ENCODE measurements around the gene TMCC3. TPM values are rescaled to one million over a fixed set of nuclear protein-coding genes. Genes with fewer than 3 reads are reported as not detected.

The TMCC3 gene, protein sequence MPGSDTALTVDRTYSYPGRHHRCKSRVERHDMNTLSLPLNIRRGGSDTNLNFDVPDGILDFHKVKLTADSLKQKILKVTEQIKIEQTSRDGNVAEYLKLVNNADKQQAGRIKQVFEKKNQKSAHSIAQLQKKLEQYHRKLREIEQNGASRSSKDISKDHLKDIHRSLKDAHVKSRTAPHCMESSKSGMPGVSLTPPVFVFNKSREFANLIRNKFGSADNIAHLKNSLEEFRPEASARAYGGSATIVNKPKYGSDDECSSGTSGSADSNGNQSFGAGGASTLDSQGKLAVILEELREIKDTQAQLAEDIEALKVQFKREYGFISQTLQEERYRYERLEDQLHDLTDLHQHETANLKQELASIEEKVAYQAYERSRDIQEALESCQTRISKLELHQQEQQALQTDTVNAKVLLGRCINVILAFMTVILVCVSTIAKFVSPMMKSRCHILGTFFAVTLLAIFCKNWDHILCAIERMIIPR
- polyA plus RNA-seq (1.9 and 2.1 TPM in 2 replicates), polyA minus RNA-seq (7.3 and 9.4 TPM in 2 replicates)

- Histone ChIP-seq H4K20me1 (ENCODE audit: insufficient read depth) (no peaks in the 10 kb centered on the region), H3K27ac (ENCODE audit: low read length) (no peak within 1 kb of the TSS), H3K9ac (ENCODE audit: low read length) (peak within 1 kb of the TSS; percentile 47), H3K4me2 (ENCODE audit: low read length) (no peak within 1 kb of the TSS), H3K36me3 (ENCODE audit: insufficient read depth, low read length) (no peaks in the 10 kb centered on the region), H3K79me2 (replicated peaks; ENCODE audit: insufficient read depth, low read length) (no peaks in the 10 kb centered on the region), H2AFZ (ENCODE audit: low read depth, low read length) (no peak within 1 kb of the TSS), H3K4me3 (ENCODE audit: low read length) (peak within 1 kb of the TSS; percentile 71), H3K9me3 (ENCODE audit: low read length) (no peaks in the 10 kb centered on the region), H3K27me3 (ENCODE audit: insufficient read depth, low read depth, low read length) (peaks cover 19% of the 10 kb centered on the region), H3K9me2 (ENCODE audit: insufficient read depth, low read length) (no peaks in the 10 kb centered on the region), H3F3A (ENCODE audit: insufficient read depth, low read length, poor library complexity, severe bottlenecking) (no peaks in the 10 kb centered on the region)
- no peak for TF ChIP-seq POLR2AphosphoS5 (IDR thresholded peaks at IDR 0.05)
- TF ChIP-seq CTCF (IDR thresholded peaks at IDR 0.05; ENCODE audit: poor library complexity, severe bottlenecking) = peak; percentile 28
- TF ChIP-seq SMC3 (conservative IDR thresholded peaks at IDR 0.05; ENCODE audit: poor library complexity) = peak; percentile 8
- no peak for TF ChIP-seq REST (IDR thresholded peaks at IDR 0.05; ENCODE audit: borderline replicate concordance)
- no peak for TF ChIP-seq EZH2 (IDR thresholded peaks at IDR 0.05; ENCODE audit: borderline replicate concordance, insufficient read depth, low read length, poor library complexity, severe bottlenecking)
- TF ChIP-seq RAD21 (conservative IDR thresholded peaks at IDR 0.05) = peak; percentile 13
Measured at GRCh38 chr12:94650143-94651056, at the start of gene TMCC3. Gene TMCC3 (minus strand): TSS chr12:94650557. CDS start chr12:94650430, 127 bp downstream.

GRCh38 chr12:94699801-94700200, 49.4 kb upstream of the TMCC3 start:
- no peak overlapping the region for H3K4me3 ChIP-seq (ENCODE audit: low read length)
- TF ChIP-seq EP300 (conservative IDR thresholded peaks at IDR 0.05; ENCODE audit: poor library complexity, severe bottlenecking) (no peak), TAF1 (IDR thresholded peaks at IDR 0.05; ENCODE audit: low read depth) (no peak), EZH2 (IDR thresholded peaks at IDR 0.05; ENCODE audit: borderline replicate concordance, insufficient read depth, low read length, poor library complexity, severe bottlenecking) (no peak), SMC3 (conservative IDR thresholded peaks at IDR 0.05; ENCODE audit: poor library complexity) (no peak), REST (IDR thresholded peaks at IDR 0.05; ENCODE audit: borderline replicate concordance) (no peak), MXI1 (conservative IDR thresholded peaks at IDR 0.05; ENCODE audit: poor library complexity, severe bottlenecking) (no peak), CTCF (IDR thresholded peaks at IDR 0.05; ENCODE audit: poor library complexity, severe bottlenecking) (no peak), POLR2AphosphoS5 (IDR thresholded peaks at IDR 0.05) (no peak), RAD21 (conservative IDR thresholded peaks at IDR 0.05) (no peak)
- no peak overlapping the region for H3K4me2 ChIP-seq (ENCODE audit: low read length)
- no peaks in the 10 kb centered on the region for H3K9me3 ChIP-seq (ENCODE audit: low read length)
- no peaks in the 10 kb centered on the region for H3K79me2 ChIP-seq (replicated peaks; ENCODE audit: insufficient read depth, low read length)
- no peaks in the 10 kb centered on the region for H3K27me3 ChIP-seq (ENCODE audit: insufficient read depth, low read depth, low read length)
- no peaks in the 10 kb centered on the region for H4K20me1 ChIP-seq (ENCODE audit: insufficient read depth)
- no peaks in the 10 kb centered on the region for H3K9me2 ChIP-seq (ENCODE audit: insufficient read depth, low read length)
- no peak overlapping the region for H3K27ac ChIP-seq (ENCODE audit: low read length)
- no peak overlapping the region for H2AFZ ChIP-seq (ENCODE audit: low read depth, low read length)
- no peaks in the 10 kb centered on the region for H3K36me3 ChIP-seq (ENCODE audit: insufficient read depth, low read length)
- no peaks in the 10 kb centered on the region for H3F3A ChIP-seq (ENCODE audit: insufficient read depth, low read length, poor library complexity, severe bottlenecking)
- no peak overlapping the region for H3K9ac ChIP-seq (ENCODE audit: low read length)

All from neural cell (in vitro differentiated cells).